GM21528 (cell line): ENCODE results near the gene CD300LB.
"Not testable (repeated sequence)": the region's sequence is repeated elsewhere in the genome, so short reads cannot be mapped to it uniquely, and the experiment has no call there.

Experiments used
- ATAC-seq: cut with Tn5 transposase; IDR thresholded peaks from one replicate; pipeline ENCODE4 v1.9.1; 2021; ENCODE audit warnings: mild to moderate bottlenecking, moderate library complexity; ENCODE audit not compliant: unreplicated experiment, low FRiP score

The CD300LB gene

GRCh38 chr17:74527081-74527480 lies 4.2 kb downstream of the CD300LB start:
- ATAC-seq, result no peak

GRCh38 chr17:74526681-74527080 lies 4.6 kb downstream of the CD300LB start:
- ATAC-seq, result no peak

- ATAC-seq, result no peak
Measured at GRCh38 chr17:74525781-74526288, 5.4 kb downstream of the CD300LB start.

- no peak for ATAC-seq
Measured at GRCh38 chr17:74525465-74525725, 5.9 kb downstream of the CD300LB start.

GRCh38 chr17:74524653-74525464 lies 6.4 kb downstream of the CD300LB start:
- ATAC-seq, result no peak

GRCh38 chr17:74523308-74523707 lies 8.0 kb downstream of the CD300LB start:
- ATAC-seq, result no peak

- no peak for ATAC-seq
Measured at GRCh38 chr17:74522381-74523105, 8.7 kb downstream of the CD300LB start.

- no peak for ATAC-seq
Measured at GRCh38 chr17:74521701-74522201, 9.5 kb downstream of the CD300LB start.

- ATAC-seq, result no peak
Measured at GRCh38 chr17:74520790-74521480, 10.3 kb downstream of the CD300LB start.

- ATAC-seq, result no peak
Measured at GRCh38 chr17:74520016-74520434, 11.2 kb downstream of the CD300LB start.

GRCh38 chr17:74518413-74518981 lies 12.8 kb downstream of the CD300LB start:
- not testable (repeated sequence) for ATAC-seq

GRCh38 chr17:74516561-74517328 lies 14.5 kb downstream of the CD300LB start:
- no peak for ATAC-seq

GRCh38 chr17:74515941-74516340 lies 15.3 kb downstream of the CD300LB start:
- ATAC-seq, result no peak

GRCh38 chr17:74514632-74515334 lies 16.5 kb downstream of the CD300LB start:
- ATAC-seq, result no peak

GRCh38 chr17:74513987-74514631 lies 17.2 kb downstream of the CD300LB start:
- ATAC-seq, result no peak

GRCh38 chr17:74512624-74513091 lies 18.6 kb downstream of the CD300LB start:
- peak; percentile 41 for ATAC-seq

- no peak for ATAC-seq
Measured at GRCh38 chr17:74512036-74512435, 19.2 kb downstream of the CD300LB start.

- no peak for ATAC-seq
Measured at GRCh38 chr17:74508156-74508555, 23.1 kb downstream of the CD300LB start.

- not testable (repeated sequence) for ATAC-seq
Measured at GRCh38 chr17:74503949-74504348, 27.3 kb downstream of the CD300LB start.
